ENCODE measurements around the gene PMM2. TPM values are rescaled to one million over a fixed set of nuclear protein-coding genes. Genes with fewer than 3 reads are reported as not detected.

PMM2 gene
- total and polyA plus RNA-seq, 12 donors: 7.4 to 81.1 (median 26.3) TPM

DNA sequence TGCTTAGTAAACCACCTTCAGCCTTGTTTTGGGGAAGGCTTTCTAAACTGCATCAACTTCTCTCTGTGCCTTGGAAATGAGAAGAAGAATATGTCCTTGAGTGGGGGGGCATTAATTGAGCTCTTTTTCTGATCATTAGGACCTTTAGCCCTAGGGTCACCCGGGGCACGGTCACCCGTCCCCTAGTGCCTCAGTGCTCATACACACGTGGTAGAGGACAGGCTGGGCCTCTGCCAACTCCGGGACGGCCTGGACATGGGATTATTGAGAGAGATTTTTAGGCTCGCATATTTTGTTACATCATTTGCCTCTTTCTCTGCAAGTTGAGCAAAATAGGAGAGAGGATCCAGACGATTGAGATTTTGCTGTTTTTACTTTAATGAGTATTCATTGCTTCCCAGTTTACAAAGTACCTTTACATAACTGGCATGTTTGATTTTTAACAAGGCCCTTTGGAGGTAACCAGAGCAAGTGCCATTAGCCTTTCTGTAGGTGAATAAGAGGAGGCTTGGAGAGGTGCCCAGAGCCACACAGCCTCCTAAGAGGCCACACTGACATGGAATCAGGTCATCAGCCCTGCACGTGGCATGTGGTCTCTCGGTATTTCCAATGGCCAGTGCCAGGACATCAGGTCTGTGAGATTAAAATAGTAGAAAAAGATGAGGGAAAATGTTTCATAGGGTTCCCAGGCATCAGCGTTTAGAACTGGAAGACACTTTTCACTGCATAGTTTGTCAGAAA, 11.1 kb downstream of the PMM2 start:
- Histone ChIP-seq H3K4me3 (no peak overlapping the region), H3K27me3 (no peaks in the 10 kb centered on the region), H3K27ac (no peak overlapping the region), H3K4me1 (replicated peaks in 1 of 2) (no peaks in the 10 kb centered on the region), H3K9me3 (replicated peaks in 1 of 3) (no peaks in the 10 kb centered on the region), H3K36me3 (replicated peaks in 1 of 2) (peaks cover 0 to 94% of the 10 kb centered on the region in 2 donors)
- peak in 1 of 7 donors; percentile 54 for DNase-seq
- WGBS, 4 donors: 76 to 85% (median 81%) methylated on average over 11 of the region's 11 CpGs
- intact Hi-C loops (cut with DNase I): no loop called here
- TF ChIP-seq, protein P1, sequence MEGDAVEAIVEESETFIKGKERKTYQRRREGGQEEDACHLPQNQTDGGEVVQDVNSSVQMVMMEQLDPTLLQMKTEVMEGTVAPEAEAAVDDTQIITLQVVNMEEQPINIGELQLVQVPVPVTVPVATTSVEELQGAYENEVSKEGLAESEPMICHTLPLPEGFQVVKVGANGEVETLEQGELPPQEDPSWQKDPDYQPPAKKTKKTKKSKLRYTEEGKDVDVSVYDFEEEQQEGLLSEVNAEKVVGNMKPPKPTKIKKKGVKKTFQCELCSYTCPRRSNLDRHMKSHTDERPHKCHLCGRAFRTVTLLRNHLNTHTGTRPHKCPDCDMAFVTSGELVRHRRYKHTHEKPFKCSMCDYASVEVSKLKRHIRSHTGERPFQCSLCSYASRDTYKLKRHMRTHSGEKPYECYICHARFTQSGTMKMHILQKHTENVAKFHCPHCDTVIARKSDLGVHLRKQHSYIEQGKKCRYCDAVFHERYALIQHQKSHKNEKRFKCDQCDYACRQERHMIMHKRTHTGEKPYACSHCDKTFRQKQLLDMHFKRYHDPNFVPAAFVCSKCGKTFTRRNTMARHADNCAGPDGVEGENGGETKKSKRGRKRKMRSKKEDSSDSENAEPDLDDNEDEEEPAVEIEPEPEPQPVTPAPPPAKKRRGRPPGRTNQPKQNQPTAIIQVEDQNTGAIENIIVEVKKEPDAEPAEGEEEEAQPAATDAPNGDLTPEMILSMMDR (IDR thresholded peaks at IDR 0.05): no peak
- no peak for TF ChIP-seq POLR2A (IDR thresholded peaks at IDR 0.05)

DNA sequence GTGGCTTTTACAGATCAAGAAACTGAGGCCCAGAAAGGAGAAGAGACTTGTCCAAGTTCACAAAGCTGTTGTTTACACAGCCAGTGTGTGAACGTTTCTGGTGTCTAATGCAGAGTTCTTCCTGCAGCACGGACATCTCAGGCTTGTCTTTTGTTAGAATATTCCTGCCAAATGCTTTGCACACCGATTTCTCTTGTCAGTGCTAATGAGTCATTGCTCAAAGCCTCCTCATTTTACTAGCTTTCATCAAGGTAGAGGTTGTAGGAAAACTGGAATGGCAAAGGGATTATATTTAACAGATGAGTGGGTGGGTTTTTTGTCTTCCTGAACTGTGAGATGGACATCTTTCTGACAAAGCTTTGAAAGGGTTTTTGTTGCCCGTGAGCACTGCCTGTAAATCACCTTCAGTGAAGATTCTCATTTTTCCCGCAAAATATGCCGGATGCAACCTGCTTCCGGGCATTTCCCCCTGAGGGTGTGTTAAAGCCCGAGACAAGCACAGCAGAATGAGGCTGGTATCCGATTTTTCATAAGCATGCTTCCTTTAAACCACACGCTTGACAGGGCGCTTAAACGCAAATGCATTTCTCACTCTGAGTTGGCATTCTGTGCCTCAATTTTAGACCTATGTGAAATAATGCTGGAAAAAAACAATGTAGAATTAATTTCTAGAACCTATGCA, 14.7 kb downstream of the PMM2 start:
- WGBS, 4 donors: 66 to 85% (median 79%) methylated on average over 12 of the region's 12 CpGs
- Histone ChIP-seq H3K36me3 (replicated peaks in 1 of 2) (peaks cover 0 to 82% of the 10 kb centered on the region in 2 donors), H3K9me3 (replicated peaks in 1 of 3) (no peaks in the 10 kb centered on the region), H3K27ac (no peak overlapping the region), H3K4me1 (replicated peaks in 1 of 2) (no peaks in the 10 kb centered on the region), H3K27me3 (no peaks in the 10 kb centered on the region), H3K4me3 (no peak overlapping the region)
- no peak for TF ChIP-seq POLR2A (IDR thresholded peaks at IDR 0.05)
- TF ChIP-seq, protein P1 (IDR thresholded peaks at IDR 0.05): no peak
- intact Hi-C loops (cut with DNase I): no loop called here
- DNase-seq: no peak

DNA sequence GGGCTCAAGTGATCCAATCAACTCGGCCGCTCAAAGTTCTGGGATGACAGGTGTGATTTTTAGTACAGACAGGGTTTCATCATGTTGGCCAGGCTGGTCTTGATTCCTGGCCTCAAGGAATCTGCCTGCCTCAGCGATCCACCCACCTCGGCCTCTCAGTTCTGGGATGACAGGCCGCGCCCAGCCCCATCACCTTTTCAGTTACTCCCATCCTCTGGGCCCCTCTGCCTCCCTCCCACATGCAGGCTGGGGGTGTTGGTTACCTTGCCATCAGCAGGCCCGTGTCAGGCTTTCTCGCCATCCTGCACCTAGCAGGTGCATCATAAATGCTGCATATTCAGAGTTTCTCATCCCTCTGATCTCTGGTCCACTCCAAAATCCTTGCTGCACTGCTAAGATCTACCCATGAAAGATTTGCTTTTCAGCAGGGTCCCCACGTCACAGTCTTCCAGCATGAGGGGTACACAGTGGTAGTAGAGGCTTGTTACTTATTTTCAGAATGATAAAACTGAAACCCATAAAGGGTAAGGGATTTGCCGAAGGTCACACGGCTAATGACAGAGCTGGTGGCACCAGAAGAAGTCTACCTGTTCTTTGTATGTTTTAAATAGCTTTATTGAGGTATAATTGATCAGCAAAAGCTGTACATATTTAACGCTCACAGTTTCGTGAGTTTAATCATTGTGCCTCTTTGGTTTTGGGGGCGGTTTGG, 16.6 kb downstream of the PMM2 start:
- H3K4me3 ChIP-seq: no peak overlapping the region
- H3K9me3 ChIP-seq (replicated peaks in 1 of 3): no peaks in the 10 kb centered on the region
- no peak for TF ChIP-seq POLR2A (IDR thresholded peaks at IDR 0.05)
- TF ChIP-seq, protein P1 (IDR thresholded peaks at IDR 0.05): no peak
- no peaks in the 10 kb centered on the region for H3K4me1 ChIP-seq (replicated peaks in 1 of 2)
- peaks cover 0 to 63% of the 10 kb centered on the region in 2 donors for H3K36me3 ChIP-seq (replicated peaks in 1 of 2)
- 92 to 95% (median 94%) methylated on average over 11 to 14 of the region's 14 CpGs for WGBS, 4 donors
- intact Hi-C loops (cut with DNase I): no loop called here
- DNase-seq: no peak
- H3K27me3 ChIP-seq: no peaks in the 10 kb centered on the region
- H3K27ac ChIP-seq: no peak overlapping the region

DNA sequence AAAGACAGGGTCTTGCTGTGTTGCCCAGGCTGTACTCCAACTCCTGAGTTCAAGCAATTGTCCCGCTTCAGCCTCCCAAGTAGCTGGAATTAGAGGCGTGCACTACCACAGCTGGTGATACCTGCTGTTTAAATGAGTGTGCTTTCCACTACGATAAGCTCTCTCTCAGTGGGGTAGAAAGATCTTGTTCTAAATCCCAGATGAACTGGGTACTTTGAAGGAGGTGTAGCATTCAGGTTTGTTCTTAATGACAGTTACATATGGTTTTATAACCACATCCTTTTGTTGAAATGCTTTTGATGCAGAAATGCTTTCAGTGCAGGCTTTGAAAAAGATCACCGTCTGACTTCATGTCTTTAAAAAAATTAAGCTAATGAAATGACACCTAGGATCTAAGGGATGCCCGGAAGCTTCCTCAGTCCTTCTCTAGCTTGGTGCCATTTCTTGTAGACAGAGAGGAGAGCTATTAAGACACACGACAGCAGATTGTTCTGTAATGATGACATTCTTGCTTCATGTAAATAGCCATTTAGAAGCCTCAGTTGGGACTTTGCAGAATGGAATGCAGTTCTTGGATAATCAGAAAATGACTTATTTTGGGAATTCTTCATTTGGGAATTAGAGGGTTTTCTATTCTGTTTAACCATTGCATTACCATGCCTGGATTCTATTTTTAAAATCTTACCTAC, 19.5 kb downstream of the PMM2 start:
- 79 to 88% (median 82%) methylated on average over 6 of the region's 6 CpGs for WGBS, 4 donors
- intact Hi-C loops (cut with DNase I): no loop called here
- TF ChIP-seq POLR2A (IDR thresholded peaks at IDR 0.05): no peak
- TF ChIP-seq, protein P1 (IDR thresholded peaks at IDR 0.05): no peak

More for the DNA sequence above, 19.5 kb downstream of the PMM2 start:
- DNase-seq: no peak
- H3K27ac ChIP-seq: no peak overlapping the region
- no peaks in the 10 kb centered on the region for H3K9me3 ChIP-seq (replicated peaks in 1 of 3)
- peaks cover 0 to 3% of the 10 kb centered on the region in 2 donors for H3K4me1 ChIP-seq (replicated peaks in 1 of 2)
- H3K4me3 ChIP-seq: no peak overlapping the region
- H3K36me3 ChIP-seq (replicated peaks in 1 of 2): peaks cover 0 to 40% of the 10 kb centered on the region in 2 donors
- H3K27me3 ChIP-seq: no peaks in the 10 kb centered on the region

All from adrenal gland (tissue), 12 donors.